Stimulated activated CD8-positive, alpha-beta memory T cell treated with anti-CD3 and anti-CD28 coated beads, Interleukin-7, amount 100 ng/mL, for 1 hour (primary cell): Measurements from ENCODE around the gene OR11A1.
"Not testable (repeated sequence)": the region's sequence is repeated elsewhere in the genome, so short reads cannot be mapped to it uniquely, and the experiment has no call there.

Experiments
- DNase-seq, 2 donors: peaks; one replicate each; pipeline ENCODE4 v3.0.0-alpha.2; 2020; ENCODE audit warnings: low read depth in 2 of 2

Gene OR11A1

DNA sequence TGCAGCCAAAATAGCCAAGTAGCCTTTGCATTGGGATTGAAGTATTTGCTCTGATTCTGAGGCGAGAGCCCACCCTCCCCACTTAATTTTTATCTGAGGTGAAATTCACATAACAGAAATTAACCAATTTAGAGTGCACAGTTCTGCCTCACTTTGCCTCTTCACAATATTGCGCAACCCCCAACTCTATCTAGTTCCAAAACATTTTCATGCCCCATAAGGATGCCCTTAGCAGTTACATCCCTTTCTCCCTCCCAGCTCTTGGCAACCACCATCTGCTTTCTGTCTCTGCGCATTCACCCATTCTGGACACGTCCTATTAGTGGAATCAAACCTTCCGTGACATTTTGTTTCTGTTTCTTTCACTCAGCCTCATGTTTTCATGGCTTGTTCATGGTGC, 21.9 kb upstream of the OR11A1 start:
- DNase-seq = no peak

DNA sequence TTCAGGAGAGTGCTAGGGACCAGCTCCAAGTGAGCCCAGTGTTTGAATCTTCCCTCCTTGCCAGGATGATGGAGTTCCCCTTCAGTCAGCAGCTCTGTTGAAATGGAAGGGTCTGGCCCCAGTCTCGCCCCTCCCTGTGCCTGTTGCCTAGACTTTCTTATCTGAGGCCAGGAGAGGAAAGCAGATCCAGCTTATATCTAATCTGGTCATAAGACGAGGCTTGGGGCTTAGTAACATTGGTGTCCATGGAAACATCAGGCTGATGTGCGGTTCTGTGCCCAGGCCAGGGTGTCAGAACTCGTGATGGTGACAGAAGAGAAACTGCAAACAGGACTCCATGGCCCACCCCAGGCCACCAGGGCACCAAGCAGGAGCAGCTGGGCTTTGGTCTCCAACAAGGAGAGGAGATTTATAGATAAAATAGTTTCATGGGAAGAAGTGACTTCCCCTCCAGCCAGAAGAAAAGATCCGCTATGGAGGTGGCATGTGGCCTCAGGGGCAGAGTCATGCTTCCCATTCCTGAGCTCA, 21.1 kb upstream of the OR11A1 start:
- no peak for DNase-seq

DNA sequence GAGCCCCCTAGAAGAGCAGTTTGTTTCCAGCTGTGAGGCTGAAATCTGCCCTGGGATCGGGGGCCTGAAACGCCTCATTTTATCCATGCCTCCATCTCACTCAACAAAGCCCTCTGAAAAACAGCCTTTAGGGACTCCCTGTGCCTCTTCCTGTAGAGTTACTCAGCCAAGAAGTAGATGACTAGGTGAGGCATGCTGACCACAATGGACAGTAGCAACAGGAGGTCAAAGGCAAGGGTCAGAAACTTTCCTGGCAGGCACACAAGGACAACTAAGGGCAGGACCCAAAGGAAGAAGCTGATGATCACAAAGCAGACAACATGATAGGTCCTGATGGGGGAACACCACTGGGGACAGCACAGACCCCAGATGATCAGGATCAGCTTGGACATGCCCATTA, 18.1 kb upstream of the OR11A1 start:
- no peak for DNase-seq

GRCh38 chr6:29466241-29466640, 9.4 kb upstream of the OR11A1 start:
- DNase-seq = no peak

GRCh38 chr6:29465801-29466200, 8.9 kb upstream of the OR11A1 start:
- no peak for DNase-seq

GRCh38 chr6:29465279-29465678, 8.4 kb upstream of the OR11A1 start:
- DNase-seq = no peak

GRCh38 chr6:29462022-29462421, 5.2 kb upstream of the OR11A1 start:
- DNase-seq = no peak

GRCh38 chr6:29461021-29461814, 4.3 kb upstream of the OR11A1 start:
- DNase-seq = no peak

DNA sequence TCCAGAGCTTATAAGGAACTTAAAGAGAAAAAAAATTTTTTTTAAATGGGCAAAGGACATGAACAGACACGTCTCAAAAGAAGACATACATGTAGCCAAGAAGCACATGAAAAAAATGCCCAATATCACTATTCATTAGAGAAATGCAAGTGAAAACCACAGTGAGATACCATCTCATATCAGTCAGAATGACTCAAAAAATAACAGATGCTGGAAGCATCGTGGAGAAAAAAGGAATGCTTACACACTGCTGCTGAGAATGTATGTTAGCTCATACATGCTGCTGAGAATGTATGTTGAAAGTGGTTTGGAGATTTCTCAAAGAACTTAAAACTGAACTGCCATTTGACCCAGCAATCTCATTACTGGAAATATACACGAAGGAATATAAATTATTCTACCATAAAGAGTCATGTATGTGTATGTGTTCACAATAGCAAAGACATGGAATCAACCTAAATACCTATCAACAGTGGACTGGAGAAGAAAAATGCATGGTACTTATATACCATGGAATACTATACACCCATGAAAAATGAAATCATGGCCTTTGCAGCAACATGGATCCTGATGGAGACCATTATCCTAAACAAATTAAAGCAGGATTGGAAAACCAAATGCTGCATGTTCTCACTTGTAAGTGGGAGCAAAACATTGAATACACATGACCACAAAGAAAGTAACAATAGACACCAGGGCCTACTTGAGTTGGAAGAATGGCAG, 5.2 kb downstream of the OR11A1 start:
- no peak for DNase-seq

GRCh38 chr6:29447670-29448069, 9.2 kb downstream of the OR11A1 start:
- no peak for DNase-seq

DNA sequence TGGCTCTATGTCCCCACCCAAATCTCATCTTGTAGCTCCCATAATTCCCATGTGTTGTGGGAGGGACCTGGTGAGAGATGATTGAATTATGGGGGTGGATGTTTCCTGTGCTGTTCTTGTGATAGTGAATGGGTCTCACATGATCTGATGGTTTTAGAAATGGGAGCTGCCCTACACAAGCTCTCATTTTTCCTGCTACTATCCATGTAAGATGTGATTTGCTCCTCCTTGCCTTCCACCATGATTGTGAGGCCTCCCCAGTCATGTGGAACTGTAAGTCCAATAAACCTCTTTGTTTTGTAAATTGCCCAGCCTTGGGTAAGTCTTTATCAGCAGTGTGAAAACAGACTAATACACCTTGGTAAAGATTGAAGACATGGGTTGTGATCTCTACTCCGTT, 12.8 kb downstream of the OR11A1 start:
- DNase-seq = not testable (repeated sequence)

DNA sequence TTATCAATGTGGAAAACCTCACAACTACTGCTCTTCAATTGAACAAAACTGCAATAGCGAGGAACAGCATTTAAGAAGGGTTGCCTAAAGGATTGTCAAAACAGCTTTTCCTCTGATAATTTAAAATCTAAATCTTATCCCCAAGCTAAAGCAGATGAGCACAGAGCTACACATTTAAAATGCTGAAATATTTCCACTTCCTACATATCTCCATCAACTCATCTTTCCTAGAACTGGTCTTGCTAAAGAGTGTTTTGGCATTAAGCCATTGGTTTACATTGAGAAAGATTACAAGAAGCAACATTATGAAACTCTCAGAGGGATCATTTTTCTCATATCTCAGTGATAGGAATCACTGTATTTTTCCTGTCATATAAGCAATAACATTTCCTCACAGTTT, 14.2 kb downstream of the OR11A1 start:
- no peak for DNase-seq

DNA sequence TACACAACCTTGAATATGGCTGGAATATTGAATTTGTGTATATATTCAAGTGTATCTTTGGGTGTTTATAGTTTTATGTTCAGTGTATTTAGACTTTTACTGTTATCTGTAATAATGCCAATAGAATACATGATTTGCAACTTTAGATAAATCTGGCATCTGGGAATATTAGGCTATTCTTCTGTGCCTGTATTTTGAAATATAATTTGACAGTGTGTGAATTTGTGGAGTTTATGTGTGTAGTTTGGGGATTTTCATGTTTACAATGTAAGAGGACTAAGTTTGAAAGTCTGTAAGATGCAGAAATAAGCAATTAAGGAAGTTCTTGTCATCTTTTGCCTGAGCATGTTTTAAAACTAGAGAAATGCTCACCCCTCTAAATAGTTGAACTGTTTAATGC, 17.9 kb downstream of the OR11A1 start, which contains the start of gene OR10C1:
OR10C1 (plus strand) TSS at position 301 of the 400 bp plus-strand sequence. CDS start 710 bp downstream, outside the sequence.
- DNase-seq = no peak

GRCh38 chr6:29436730-29437129, 20.1 kb downstream of the OR11A1 start:
- DNase-seq = not testable (repeated sequence)

- DNase-seq = no peak
Observed at GRCh38 chr6:29426654-29427053, 30.2 kb downstream of the OR11A1 start.

DNA sequence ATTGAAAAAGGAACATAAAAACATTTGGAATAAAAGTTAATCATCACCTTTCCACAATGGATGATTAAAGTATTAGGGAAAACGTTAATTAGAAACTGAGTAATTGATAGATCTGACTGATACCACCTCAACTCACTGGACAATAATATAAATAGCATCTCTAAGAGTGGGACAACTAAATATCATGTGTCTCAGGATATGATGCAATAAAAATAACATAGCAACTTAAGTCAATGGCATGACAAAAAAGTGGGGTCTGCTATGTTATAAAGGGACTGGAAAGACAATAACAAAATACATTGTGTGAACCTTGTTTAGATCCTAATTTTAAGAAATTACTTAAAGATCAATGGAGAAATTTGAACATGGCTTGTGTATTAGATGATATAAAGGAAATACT, 31.8 kb downstream of the OR11A1 start:
- no peak for DNase-seq

DNA sequence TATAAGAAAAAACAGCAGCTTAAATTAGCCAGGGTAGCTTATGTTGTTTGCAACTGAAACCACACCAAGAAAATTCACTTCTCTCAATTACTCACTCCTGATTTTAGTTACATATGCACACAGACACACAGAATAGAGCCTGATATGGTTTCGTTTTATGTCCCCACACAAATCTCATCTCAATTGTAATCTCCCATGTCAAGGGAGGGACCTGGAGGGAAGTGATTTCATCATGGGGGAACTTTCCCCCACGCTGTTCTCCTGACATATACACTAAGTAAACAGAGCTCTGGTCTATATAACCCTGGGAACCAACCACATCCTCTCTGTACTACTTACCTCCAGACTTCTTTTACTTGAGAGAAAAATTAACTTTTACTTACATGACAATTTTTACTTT, 32.3 kb downstream of the OR11A1 start:
- no peak for DNase-seq

DNA sequence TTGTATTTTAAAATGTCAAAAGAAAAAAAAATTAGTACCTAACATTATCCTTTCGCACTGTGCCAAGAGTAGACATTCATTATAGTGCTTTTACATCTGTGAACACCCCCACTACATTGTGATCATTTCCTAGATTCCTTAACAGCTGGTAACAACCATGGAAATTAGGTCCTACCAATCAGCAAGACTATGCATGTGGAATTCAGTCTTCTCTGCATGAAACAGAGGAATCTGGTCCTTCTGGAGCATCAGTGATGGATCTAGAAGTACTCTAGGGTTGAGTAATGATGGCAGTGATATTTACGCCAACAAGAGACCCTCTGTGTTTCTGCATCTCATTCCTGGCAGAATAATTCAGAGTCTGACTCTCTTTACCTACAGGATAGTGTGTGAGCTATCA, 32.7 kb downstream of the OR11A1 start:
- no peak for DNase-seq

DNA sequence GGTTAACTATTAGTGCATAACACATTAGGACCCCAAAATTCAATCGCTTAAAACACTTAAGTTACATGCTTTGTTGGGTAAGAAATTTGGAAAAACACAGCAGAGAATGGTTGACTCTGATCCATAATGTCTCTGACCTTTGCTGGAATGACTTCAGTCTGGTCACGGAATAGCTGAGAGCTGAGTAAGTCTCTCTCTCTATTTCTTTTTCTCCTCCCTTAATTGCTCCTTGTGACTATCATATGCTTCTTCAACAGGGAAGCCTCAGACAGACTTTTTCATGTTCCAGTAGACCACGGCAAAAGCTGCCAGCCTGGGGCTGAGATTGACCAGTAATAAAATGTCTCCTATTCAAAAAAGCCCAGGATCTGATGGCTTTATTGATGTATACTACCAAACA, 37.4 kb downstream of the OR11A1 start:
- no peak for DNase-seq

GRCh38 chr6:29414588-29414987, 42.3 kb downstream of the OR11A1 start, which contains the start of gene OR12D1:
TSS of gene OR12D1 (plus strand) at chr6:29414928.
- no peak for DNase-seq

- DNase-seq = no peak
Observed at GRCh38 chr6:29403801-29404200, 53.1 kb downstream of the OR11A1 start.

GRCh38 chr6:29399525-29399924, 57.3 kb downstream of the OR11A1 start:
- DNase-seq = no peak

DNA sequence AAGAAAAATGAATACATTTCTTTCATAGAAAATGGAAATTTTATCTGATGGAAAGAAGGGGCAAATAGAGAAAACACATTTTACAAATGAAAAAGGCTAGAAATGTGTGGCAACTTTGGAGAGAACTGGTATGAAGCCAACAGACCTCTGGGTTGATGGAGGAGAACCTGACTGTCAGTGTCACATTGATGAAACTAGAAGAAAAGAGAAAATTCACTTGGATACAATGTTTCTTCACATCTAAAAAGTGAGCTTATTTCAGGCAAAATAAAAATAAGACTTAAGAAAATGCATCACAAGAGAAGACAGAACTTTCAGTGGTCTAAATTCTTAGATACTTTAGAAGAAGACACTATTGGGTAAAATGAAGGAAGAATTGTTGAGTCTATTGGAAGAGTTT, 61.5 kb downstream of the OR11A1 start, which contains the start of gene OR12D2:
OR12D2 (plus strand) TSS at position 301 of the 400 bp plus-strand sequence. CDS start 1,069 bp downstream, outside the sequence.
- DNase-seq = no peak
